Uterus (tissue), 4 donors: Measurements from ENCODE around the gene HPSE. TPM values are rescaled to one million over a fixed set of nuclear protein-coding genes. Genes with fewer than 3 reads are reported as not detected.

ENCODE experiments used
- DNase-seq, 2 donors: peaks; one replicate each; pipeline ENCODE4 v3.0.0-alpha.2; 2019 to 2020
- H3K27ac ChIP-seq, 2 donors: fragments of 200-600 bp; sonication (generic); 1 replicate in 1 of 2; 2 replicates in 1 of 2; pipeline ENCODE4 v1.5.1; 2016 to 2018
- H3K27me3 ChIP-seq, 2 donors: fragments of 200-600 bp; sonication (generic); one replicate each; pipeline ENCODE4 v1.5.1; 2018 to 2019; ENCODE audit warnings: control low read depth in 1 of 2
- H3K36me3 ChIP-seq, 2 donors: fragments of 200-600 bp; sonication (generic); one replicate each; pipeline ENCODE4 v1.5.1; 2019; ENCODE audit warnings: control low read depth in 1 of 2
- H3K4me1 ChIP-seq, 2 donors: fragments of 200-600 bp; sonication (generic); one replicate each; pipeline ENCODE4 v1.5.1; 2018 to 2019; ENCODE audit warnings: control low read depth in 1 of 2
- H3K4me3 ChIP-seq, 2 donors: fragments of 200-600 bp; sonication (generic); 1 replicate in 1 of 2; 2 replicates in 1 of 2; pipeline ENCODE4 v1.5.1; 2018 to 2019; ENCODE audit warnings: mild to moderate bottlenecking in 1 of 2
- H3K9me3 ChIP-seq, 2 donors: fragments of 200-600 bp; sonication (generic); one replicate each; pipeline ENCODE4 v1.5.1; 2019; ENCODE audit warnings: control low read depth in 1 of 2
- POLR2A ChIP-seq, 2 donors: fragments of 450-650 bp; IDR thresholded peaks; one replicate each; pipeline ENCODE4 v1.6.1; 2016; ENCODE audit warnings: antibody characterized with exemption in 2 of 2, mild to moderate bottlenecking in 1 of 2, moderate library complexity in 1 of 2
- intact Hi-C: fragments of 100-400 bp; cut with DNase I; formaldehyde crosslinking; loops from one replicate; pipeline ENCODE4 v1.15.1; 2023; ENCODE audit warnings: low total_unique reads
- total RNA-seq, 4 donors: library from RNA; depleted of rRNA in 3 of 4; stranded (reverse); fragments of >200 nt in 3 of 4; gene quantifications; one replicate each; pipeline versions ENCODE4 v1.1.0 to v1.2.4, GENCODE V29; 2014 to 2023
- TF ChIP-seq, protein P1 (sequence below), 4 experiments: fragments of 200-600 bp in 2 of 4; fragments of 450-650 bp in 2 of 4; sonication (generic) in 2 of 4; IDR thresholded peaks; one replicate each; pipeline ENCODE4 v1.5.1; 2016 to 2019; ENCODE audit warnings: antibody characterized with exemption in 4 of 4, mild to moderate bottlenecking in 2 of 4, moderate library complexity in 1 of 4
- donor health status: DM: yes; HTN: yes; CAD: no.

Gene HPSE
- total RNA-seq, 4 donors from 2014 or later, result 1.3 to 10.2 (median 5.8) TPM

DNA sequence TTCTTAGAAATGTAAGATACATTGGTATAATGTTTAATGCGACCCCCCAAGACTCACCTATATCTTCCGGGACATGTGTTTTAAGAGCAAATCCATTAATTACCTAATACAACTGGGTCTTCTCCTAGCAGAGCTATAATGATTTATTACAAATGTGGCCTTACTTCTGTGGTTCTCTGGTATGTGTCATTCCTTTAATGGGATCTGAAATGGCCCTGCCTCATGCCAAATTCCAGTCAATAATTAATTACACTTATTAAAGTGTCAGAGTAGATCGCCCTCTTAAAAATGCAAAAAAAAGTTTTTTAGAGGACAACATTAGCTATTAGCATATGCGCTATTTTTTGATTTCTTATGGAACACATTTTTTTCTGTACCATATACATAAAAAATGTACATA is 17.0 kb downstream of the HPSE start:
- intact Hi-C loops, result no loop called here
- TF ChIP-seq, protein P1, sequence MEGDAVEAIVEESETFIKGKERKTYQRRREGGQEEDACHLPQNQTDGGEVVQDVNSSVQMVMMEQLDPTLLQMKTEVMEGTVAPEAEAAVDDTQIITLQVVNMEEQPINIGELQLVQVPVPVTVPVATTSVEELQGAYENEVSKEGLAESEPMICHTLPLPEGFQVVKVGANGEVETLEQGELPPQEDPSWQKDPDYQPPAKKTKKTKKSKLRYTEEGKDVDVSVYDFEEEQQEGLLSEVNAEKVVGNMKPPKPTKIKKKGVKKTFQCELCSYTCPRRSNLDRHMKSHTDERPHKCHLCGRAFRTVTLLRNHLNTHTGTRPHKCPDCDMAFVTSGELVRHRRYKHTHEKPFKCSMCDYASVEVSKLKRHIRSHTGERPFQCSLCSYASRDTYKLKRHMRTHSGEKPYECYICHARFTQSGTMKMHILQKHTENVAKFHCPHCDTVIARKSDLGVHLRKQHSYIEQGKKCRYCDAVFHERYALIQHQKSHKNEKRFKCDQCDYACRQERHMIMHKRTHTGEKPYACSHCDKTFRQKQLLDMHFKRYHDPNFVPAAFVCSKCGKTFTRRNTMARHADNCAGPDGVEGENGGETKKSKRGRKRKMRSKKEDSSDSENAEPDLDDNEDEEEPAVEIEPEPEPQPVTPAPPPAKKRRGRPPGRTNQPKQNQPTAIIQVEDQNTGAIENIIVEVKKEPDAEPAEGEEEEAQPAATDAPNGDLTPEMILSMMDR (IDR thresholded peaks at IDR 0.05), result no peak
- no peak for TF ChIP-seq POLR2A (IDR thresholded peaks at IDR 0.05)

GRCh38 chr4:83316459-83317165 is 18.0 kb downstream of the HPSE start:
- H3K4me3 ChIP-seq, result no peak overlapping the region
- H3K9me3 ChIP-seq, result no peaks in the 10 kb centered on the region
- no peak for TF ChIP-seq POLR2A (IDR thresholded peaks at IDR 0.05)
- TF ChIP-seq, protein P1 (IDR thresholded peaks at IDR 0.05), result no peak
- H3K27me3 ChIP-seq, result no peaks in the 10 kb centered on the region
- intact Hi-C loops, result no loop called here
- no peaks in the 10 kb centered on the region for H3K4me1 ChIP-seq
- no peaks in the 10 kb centered on the region for H3K36me3 ChIP-seq
- no peak overlapping the region for H3K27ac ChIP-seq
- no peak for DNase-seq

More for the DNA sequence above, 17.0 kb downstream of the HPSE start:
- no peaks in the 10 kb centered on the region for H3K36me3 ChIP-seq
- DNase-seq, result no peak
- no peak overlapping the region for H3K4me3 ChIP-seq
- no peak overlapping the region for H3K27ac ChIP-seq
- no peaks in the 10 kb centered on the region for H3K27me3 ChIP-seq
- H3K4me1 ChIP-seq, result no peaks in the 10 kb centered on the region
- H3K9me3 ChIP-seq, result no peaks in the 10 kb centered on the region

- no peak overlapping the region for H3K4me3 ChIP-seq
- TF ChIP-seq, protein P1 (IDR thresholded peaks at IDR 0.05), result no peak
- TF ChIP-seq POLR2A (IDR thresholded peaks at IDR 0.05), result no peak
- no peaks in the 10 kb centered on the region for H3K36me3 ChIP-seq
- H3K27ac ChIP-seq, result no peak overlapping the region
- intact Hi-C loops, result no loop called here
- no peaks in the 10 kb centered on the region for H3K4me1 ChIP-seq
- no peak for DNase-seq
- H3K27me3 ChIP-seq, result no peaks in the 10 kb centered on the region
- H3K9me3 ChIP-seq, result no peaks in the 10 kb centered on the region
These were observed 19.2 kb downstream of the HPSE start for GRCh38 chr4:83315341-83315870.

GRCh38 chr4:83308672-83309071 is 26.0 kb downstream of the HPSE start:
- intact Hi-C loops, result no loop called here
- Histone ChIP-seq H3K9me3 (no peaks in the 10 kb centered on the region), H3K36me3 (no peaks in the 10 kb centered on the region), H3K4me3 (no peak overlapping the region), H3K27ac (no peak overlapping the region), H3K4me1 (no peaks in the 10 kb centered on the region), H3K27me3 (no peaks in the 10 kb centered on the region)
- TF ChIP-seq, protein P1 (IDR thresholded peaks at IDR 0.05), result no peak
- no peak for TF ChIP-seq POLR2A (IDR thresholded peaks at IDR 0.05)
- DNase-seq, result no peak

GRCh38 chr4:83307920-83308319 is 26.7 kb downstream of the HPSE start:
- Histone ChIP-seq H3K9me3 (no peaks in the 10 kb centered on the region), H3K4me3 (no peak overlapping the region), H3K27ac (no peak overlapping the region), H3K36me3 (no peaks in the 10 kb centered on the region), H3K27me3 (no peaks in the 10 kb centered on the region), H3K4me1 (no peaks in the 10 kb centered on the region)
- no peak for DNase-seq
- TF ChIP-seq, protein P1 (IDR thresholded peaks at IDR 0.05), result no peak
- TF ChIP-seq POLR2A (IDR thresholded peaks at IDR 0.05), result no peak
- intact Hi-C loops, result no loop called here
